ENCODE data around the gene TMX4.

Gene TMX4

GRCh38 chr20:8012724-8013123 is 6.8 kb downstream of the TMX4 start:
- peak; percentile 42 for DNase-seq

GRCh38 chr20:8008733-8009132 is 10.8 kb downstream of the TMX4 start:
- no peak for DNase-seq

- peak; percentile 22 for DNase-seq
Measured at GRCh38 chr20:8007490-8007889, 12.1 kb downstream of the TMX4 start.

GRCh38 chr20:8005575-8006366 is 13.8 kb downstream of the TMX4 start:
- DNase-seq, result no peak

- no peak for DNase-seq
Measured at GRCh38 chr20:8005033-8005432, 14.5 kb downstream of the TMX4 start.

GRCh38 chr20:8002056-8002455 is 17.5 kb downstream of the TMX4 start:
- no peak for DNase-seq

- DNase-seq, result no peak
Measured at GRCh38 chr20:8000796-8001195, 18.8 kb downstream of the TMX4 start.

GRCh38 chr20:7996898-7997297 is 22.7 kb downstream of the TMX4 start:
- no peak for DNase-seq

- DNase-seq, result no peak
Measured at GRCh38 chr20:7994809-7995208, 24.8 kb downstream of the TMX4 start.

- DNase-seq, result no peak
Measured at GRCh38 chr20:7993703-7994102, 25.9 kb downstream of the TMX4 start.

GRCh38 chr20:7993238-7993637 is 26.3 kb downstream of the TMX4 start:
- DNase-seq, result no peak

GRCh38 chr20:7990385-7990784 is 29.2 kb downstream of the TMX4 start:
- DNase-seq, result no peak

GRCh38 chr20:7989379-7989778 is 30.2 kb downstream of the TMX4 start:
- peak; percentile 14 for DNase-seq

GRCh38 chr20:7985916-7986315 is 33.6 kb downstream of the TMX4 start:
- no peak for DNase-seq

- DNase-seq, result no peak
Measured at GRCh38 chr20:7984192-7984591, 35.4 kb downstream of the TMX4 start.

GRCh38 chr20:7981374-7981773 is 38.2 kb downstream of the TMX4 start:
- no peak for DNase-seq

- peak; percentile 74 for DNase-seq
Measured at GRCh38 chr20:7980332-7981046, 39.1 kb downstream of the TMX4 start.

GRCh38 chr20:7977709-7978108 is 41.9 kb downstream of the TMX4 start:
- no peak for DNase-seq

- no peak for DNase-seq
Measured at GRCh38 chr20:7975851-7976414, 43.6 kb downstream of the TMX4 start.

- no peak for DNase-seq
Measured at GRCh38 chr20:7974785-7975435, 44.7 kb downstream of the TMX4 start.

GRCh38 chr20:7971536-7972280 is 47.9 kb downstream of the TMX4 start:
- no peak for DNase-seq

- DNase-seq, result no peak
Measured at GRCh38 chr20:7967199-7967844, 52.2 kb downstream of the TMX4 start.
